ENCODE measurements around the gene MYCBP. TPM values are rescaled to one million over a fixed set of nuclear protein-coding genes. Genes with fewer than 3 reads are reported as not detected.

The MYCBP gene
- total and polyA plus RNA-seq, 7 donors, result 13.0 to 55.7 (median 18.9) TPM

GRCh38 chr1:38860454-38860795 is 12.7 kb downstream of the MYCBP start:
- H3K4me1 ChIP-seq, result peaks cover 0 to 71% (median 51%) of the 10 kb centered on the region in 4 donors

GRCh38 chr1:38859561-38860453 is 13.3 kb downstream of the MYCBP start, which contains the start of gene RRAGC:
RRAGC (minus strand) TSS chr1:38859772; CDS start chr1:38859646, 126 bp downstream.
- no peaks in the 10 kb centered on the region for H3K27me3 ChIP-seq
- H3K4me3 ChIP-seq, result peak within 1 kb of the TSS; percentile 73 to 99 (median 98)
- peak within 1 kb of the TSS; percentile 87 to 96 (median 92) for H3K27ac ChIP-seq
- H3K36me3 ChIP-seq, result peaks cover 0 to 20% (median 9%) of the 10 kb centered on the region in 4 donors
- DNase-seq, result peak; percentile 100
- peaks cover 0 to 76% (median 51%) of the 10 kb centered on the region in 4 donors for H3K4me1 ChIP-seq
- H3K9me3 ChIP-seq, result no peaks in the 10 kb centered on the region
- WGBS, 2 donors, result 0 to 1% methylated on average over 70 of the region's 70 CpGs
- TF ChIP-seq EP300 (IDR thresholded peaks at IDR 0.05) (peak in 2 of 4 donors; percentile 63 to 71), POLR2AphosphoS5 (IDR thresholded peaks at IDR 0.05) (peak; percentile 54 to 82 (median 80)), POLR2A (IDR thresholded peaks at IDR 0.05) (peak; percentile 45 to 57), CTCF (IDR thresholded peaks at IDR 0.05) (no peak)
- intact Hi-C loops (cut with DNase I), result loop anchor here (1.0 to 10.0 kb wide), 4 partner anchors 13 to 235 kb away; partner anchors contain the start of genes AKIRIN1, MYCBP and NDUFS5

More at GRCh38 chr1:38860454-38860795, 12.7 kb downstream of the MYCBP start:
- Histone ChIP-seq H3K4me3 (peak overlapping the region; percentile 73 to 99 (median 98)), H3K27me3 (no peaks in the 10 kb centered on the region), H3K36me3 (peaks cover 0 to 15% (median 7%) of the 10 kb centered on the region in 4 donors), H3K27ac (peak overlapping the region in 3 of 4 donors; percentile 91 to 96 (median 92)), H3K9me3 (no peaks in the 10 kb centered on the region)
- no peak for DNase-seq
- WGBS, 2 donors, result 3 to 16% methylated on average over 6 of the region's 6 CpGs
- intact Hi-C loops (cut with DNase I), result loop anchor here (1.0 kb wide), 1 partner anchor 13 kb away; the partner anchor contains the start of gene MYCBP
- TF ChIP-seq EP300 (IDR thresholded peaks at IDR 0.05) (no peak), POLR2AphosphoS5 (IDR thresholded peaks at IDR 0.05) (no peak), CTCF (IDR thresholded peaks at IDR 0.05) (no peak), POLR2A (IDR thresholded peaks at IDR 0.05) (no peak)

- 0 to 1% methylated on average over 51 of the region's 51 CpGs for WGBS, 2 donors
- H3K27me3 ChIP-seq, result no peaks in the 10 kb centered on the region
- peak overlapping the region; percentile 87 to 96 (median 92) for H3K27ac ChIP-seq
- peak overlapping the region; percentile 73 to 99 (median 98) for H3K4me3 ChIP-seq
- peaks cover 0 to 28% (median 7%) of the 10 kb centered on the region in 4 donors for H3K36me3 ChIP-seq
- intact Hi-C loops (cut with DNase I), result loop anchor here (1.0 to 10.0 kb wide), 3 partner anchors 132 to 236 kb away; partner anchors contain the start of genes AKIRIN1 and NDUFS5
- DNase-seq, result peak; percentile 77
- no peaks in the 10 kb centered on the region for H3K9me3 ChIP-seq
- TF ChIP-seq CTCF (IDR thresholded peaks at IDR 0.05) (no peak), POLR2A (IDR thresholded peaks at IDR 0.05) (no peak), POLR2AphosphoS5 (IDR thresholded peaks at IDR 0.05) (peak in 2 of 4 donors; percentile 11 to 65), EP300 (IDR thresholded peaks at IDR 0.05) (peak in 1 of 4 donors; percentile 26)
- H3K4me1 ChIP-seq, result peaks cover 0 to 68% (median 49%) of the 10 kb centered on the region in 4 donors
Observed at GRCh38 chr1:38858833-38859560, 14.2 kb downstream of the MYCBP start.

- Histone ChIP-seq H3K36me3 (peaks cover 0 to 86% (median 25%) of the 10 kb centered on the region in 4 donors), H3K9me3 (no peaks in the 10 kb centered on the region), H3K4me1 (peaks cover 0 to 24% (median 11%) of the 10 kb centered on the region in 4 donors), H3K27me3 (no peaks in the 10 kb centered on the region), H3K27ac (no peak overlapping the region), H3K4me3 (no peak overlapping the region)
- 76 to 83% methylated on average over 4 of the region's 4 CpGs for WGBS, 2 donors
- TF ChIP-seq POLR2AphosphoS5 (IDR thresholded peaks at IDR 0.05), result no peak
- no peak for TF ChIP-seq CTCF (IDR thresholded peaks at IDR 0.05)
- no peak for TF ChIP-seq EP300 (IDR thresholded peaks at IDR 0.05)
- TF ChIP-seq POLR2A (IDR thresholded peaks at IDR 0.05), result no peak
- DNase-seq, result no peak
- intact Hi-C loops (cut with DNase I), result loop anchor here (10.0 kb wide), 1 partner anchor 242 kb away; no protein-coding TSS in a partner anchor
Observed at GRCh38 chr1:38852780-38853179, 20.4 kb downstream of the MYCBP start.

Measured in sigmoid colon (tissue), 7 donors.